DND-41 (cell line): Measurements from ENCODE around the gene DYNLT1.

ENCODE experiments used
- ATAC-seq: fragments of 200-7000 bp; cut with Tn5 transposase; 3 replicates; pipeline ENCODE4 v1.9.1; 2021; ENCODE audit warnings: low read depth; ENCODE audit not compliant: insufficient read depth
- DNase-seq: peaks from one replicate; pipeline ENCODE4 v3.0.0-alpha.2; 2020
- H2AFZ ChIP-seq: 2 replicates; pipeline ENCODE4 v1.6.0; 2012; ENCODE audit warnings: low read depth, low read length
- H3K27ac ChIP-seq: 2 replicates; pipeline ENCODE4 v1.5.1; 2012; ENCODE audit warnings: low read length, inconsistent platforms
- H3K27me3 ChIP-seq: fragments of 200-600 bp; sonication (generic); 2 replicates; pipeline ENCODE4 v1.6.0; 2012; ENCODE audit warnings: low read length, mild to moderate bottlenecking, inconsistent platforms; ENCODE audit not compliant: insufficient read depth, poor library complexity
- H3K36me3 ChIP-seq: 2 replicates; pipeline ENCODE4 v1.5.1; 2012; ENCODE audit warnings: low read length, inconsistent platforms; ENCODE audit not compliant: insufficient read depth
- H3K4me1 ChIP-seq: 2 replicates; pipeline ENCODE4 v1.5.1; 2012; ENCODE audit warnings: mild to moderate bottlenecking, low read length; ENCODE audit not compliant: insufficient read depth
- H3K4me2 ChIP-seq: 2 replicates; pipeline ENCODE4 v1.6.0; 2012; ENCODE audit warnings: mild to moderate bottlenecking, moderate library complexity, low read length, inconsistent platforms; ENCODE audit not compliant: insufficient read depth
- H3K4me3 ChIP-seq, 2 experiments: fragments of 200-600 bp in 1 of 2; shearing (Covaris generic) in 1 of 2; 2 replicates each; pipeline ENCODE4 v1.5.1; 2012 to 2016; ENCODE audit warnings: inconsistent platforms in 2 of 2, low read length in 2 of 2, mild to moderate bottlenecking in 2 of 2, low read depth in 1 of 2, moderate library complexity in 1 of 2
- H3K79me2 ChIP-seq: 2 replicates; pipeline ENCODE4 v1.6.0; 2012; ENCODE audit warnings: low read length, inconsistent platforms; ENCODE audit not compliant: insufficient read depth
- H3K9ac ChIP-seq: 2 replicates; pipeline ENCODE4 v1.6.0; 2012; ENCODE audit warnings: low read depth, mild to moderate bottlenecking, inconsistent platforms, low read length, moderate library complexity
- H3K9me3 ChIP-seq: 2 replicates; pipeline ENCODE4 v1.5.1; 2012; ENCODE audit warnings: low read length, moderate library complexity, mild to moderate bottlenecking, inconsistent platforms; ENCODE audit not compliant: insufficient read depth, severe bottlenecking
- H4K20me1 ChIP-seq: 2 replicates; pipeline ENCODE4 v1.6.0; 2012; ENCODE audit warnings: low read length; ENCODE audit not compliant: insufficient read depth
- EZH2 ChIP-seq: IDR thresholded peaks from 3 replicates; pipeline ENCODE4 v1.6.1; 2012; ENCODE audit warnings: borderline replicate concordance, low read depth, mild to moderate bottlenecking, moderate library complexity, low read length, inconsistent platforms; ENCODE audit not compliant: severe bottlenecking
- TF ChIP-seq, protein P1 (sequence below): IDR thresholded peaks from 2 replicates; pipeline ENCODE4 v1.5.1; 2012; ENCODE audit warnings: borderline replicate concordance, low read length, moderate library complexity, mild to moderate bottlenecking; ENCODE audit not compliant: poor library complexity, severe bottlenecking; ENCODE audit errors: extremely low read depth

The DYNLT1 gene

DNA sequence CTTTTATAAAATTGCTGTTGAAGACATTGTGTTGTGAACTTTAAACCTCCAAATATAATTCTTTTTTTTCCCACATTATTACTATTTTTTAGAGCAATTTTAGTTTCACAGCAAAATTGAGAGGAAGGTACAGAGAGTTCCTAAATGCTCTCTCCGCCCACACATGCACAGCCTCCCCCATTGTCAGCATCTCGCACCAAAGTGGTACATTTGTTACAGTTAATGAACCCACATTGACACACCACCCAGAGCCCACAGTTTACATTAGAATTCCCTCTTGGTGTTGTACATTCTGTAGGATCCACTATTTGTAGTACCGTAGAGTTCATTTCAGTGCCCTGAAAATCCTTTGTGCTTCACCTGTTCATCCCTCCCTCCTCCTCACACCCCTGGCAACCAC, 50.9 kb downstream of the DYNLT1 start:
- Histone ChIP-seq H3K4me2 (no peak overlapping the region), H3K27me3 (no peaks in the 10 kb centered on the region), H3K36me3 (peaks cover 89% of the 10 kb centered on the region), H3K27ac (no peak overlapping the region), H4K20me1 (peaks cover 3% of the 10 kb centered on the region; the same call in 1 of the 2 replicates), H3K4me1 (no peaks in the 10 kb centered on the region), H3K9me3 (no peaks in the 10 kb centered on the region), H3K4me3 (no peak overlapping the region), H3K9ac (no peak overlapping the region), H2AFZ (no peak overlapping the region), H3K79me2 (no peaks in the 10 kb centered on the region)
- DNase-seq (no peak), ATAC-seq (no peak)
- TF ChIP-seq, protein P1, sequence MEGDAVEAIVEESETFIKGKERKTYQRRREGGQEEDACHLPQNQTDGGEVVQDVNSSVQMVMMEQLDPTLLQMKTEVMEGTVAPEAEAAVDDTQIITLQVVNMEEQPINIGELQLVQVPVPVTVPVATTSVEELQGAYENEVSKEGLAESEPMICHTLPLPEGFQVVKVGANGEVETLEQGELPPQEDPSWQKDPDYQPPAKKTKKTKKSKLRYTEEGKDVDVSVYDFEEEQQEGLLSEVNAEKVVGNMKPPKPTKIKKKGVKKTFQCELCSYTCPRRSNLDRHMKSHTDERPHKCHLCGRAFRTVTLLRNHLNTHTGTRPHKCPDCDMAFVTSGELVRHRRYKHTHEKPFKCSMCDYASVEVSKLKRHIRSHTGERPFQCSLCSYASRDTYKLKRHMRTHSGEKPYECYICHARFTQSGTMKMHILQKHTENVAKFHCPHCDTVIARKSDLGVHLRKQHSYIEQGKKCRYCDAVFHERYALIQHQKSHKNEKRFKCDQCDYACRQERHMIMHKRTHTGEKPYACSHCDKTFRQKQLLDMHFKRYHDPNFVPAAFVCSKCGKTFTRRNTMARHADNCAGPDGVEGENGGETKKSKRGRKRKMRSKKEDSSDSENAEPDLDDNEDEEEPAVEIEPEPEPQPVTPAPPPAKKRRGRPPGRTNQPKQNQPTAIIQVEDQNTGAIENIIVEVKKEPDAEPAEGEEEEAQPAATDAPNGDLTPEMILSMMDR: no peak
- no peak for TF ChIP-seq EZH2

DNA sequence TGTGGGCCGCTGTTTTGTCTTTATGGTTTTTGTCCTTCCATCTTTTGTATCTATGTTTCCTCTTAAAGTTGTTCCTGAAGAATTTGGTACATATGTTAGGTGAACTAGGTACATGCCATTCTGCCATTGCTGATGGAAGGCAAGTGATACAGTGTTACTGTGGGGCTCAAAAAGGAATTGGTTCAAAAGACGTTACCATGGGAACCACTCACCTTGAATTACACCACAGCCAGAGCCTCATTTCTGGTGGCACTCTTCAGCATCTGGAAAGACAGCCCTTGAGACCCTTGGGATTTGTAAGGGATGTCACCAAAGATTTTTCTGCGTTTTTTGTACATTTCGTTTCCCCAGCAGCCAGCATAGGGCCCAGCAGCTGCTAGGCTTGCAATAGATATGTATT, 52.7 kb downstream of the DYNLT1 start:
- H3K9ac ChIP-seq: no peak overlapping the region
- no peak overlapping the region for H3K4me3 ChIP-seq
- H3K27me3 ChIP-seq: no peaks in the 10 kb centered on the region
- TF ChIP-seq, protein P1: no peak
- TF ChIP-seq EZH2: no peak
- ATAC-seq: no peak
- no peak overlapping the region for H3K27ac ChIP-seq
- H3K79me2 ChIP-seq: no peaks in the 10 kb centered on the region
- H4K20me1 ChIP-seq: peaks cover 4% of the 10 kb centered on the region; the same call in 1 of the 2 replicates
- peaks cover 91% of the 10 kb centered on the region for H3K36me3 ChIP-seq
- no peaks in the 10 kb centered on the region for H3K4me1 ChIP-seq
- H3K4me2 ChIP-seq: no peak overlapping the region
- no peak for DNase-seq
- no peak overlapping the region for H2AFZ ChIP-seq
- no peaks in the 10 kb centered on the region for H3K9me3 ChIP-seq

DNA sequence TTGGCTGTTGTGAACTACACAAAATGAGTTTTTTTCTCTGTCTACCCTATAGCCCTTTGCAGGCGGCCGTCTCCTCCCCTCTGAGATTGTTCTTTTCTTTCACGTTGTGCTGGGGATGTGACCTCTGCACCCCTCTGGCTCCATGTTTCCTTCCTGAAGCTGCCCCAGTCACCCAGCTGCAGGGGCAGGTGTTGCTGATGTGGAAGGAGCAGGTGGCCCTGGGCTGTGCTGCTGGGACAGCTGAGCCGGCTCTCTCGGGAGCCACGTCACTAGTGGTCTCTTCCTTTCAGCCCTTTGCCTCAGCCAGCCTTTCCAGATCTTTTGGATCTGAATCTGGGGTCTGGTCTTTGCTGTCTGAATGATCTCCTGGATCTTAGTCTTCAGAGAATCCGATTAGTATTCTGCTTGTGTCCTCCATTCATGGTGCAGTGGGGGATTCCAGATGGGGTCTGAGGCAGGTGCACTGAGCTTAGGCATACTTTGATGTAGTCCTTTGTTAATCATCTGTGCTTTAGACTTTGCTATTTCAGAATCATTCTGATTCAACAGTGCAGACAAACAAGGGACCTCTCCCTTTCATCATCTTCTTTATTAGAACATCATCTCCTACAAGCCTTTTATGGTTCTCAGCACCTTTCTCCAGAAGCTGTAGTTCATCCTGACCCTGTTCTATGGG, 53.3 kb downstream of the DYNLT1 start:
- Histone ChIP-seq H3K9ac (no peak overlapping the region), H3K4me2 (no peak overlapping the region), H3K9me3 (no peaks in the 10 kb centered on the region), H3K27ac (no peak overlapping the region), H3K4me1 (no peaks in the 10 kb centered on the region), H3K36me3 (peaks cover 92% of the 10 kb centered on the region), H3K27me3 (no peaks in the 10 kb centered on the region), H4K20me1 (peaks cover 4% of the 10 kb centered on the region; the same call in 1 of the 2 replicates), H3K4me3 (no peak overlapping the region), H3K79me2 (no peaks in the 10 kb centered on the region), H2AFZ (no peak overlapping the region)
- no peak for TF ChIP-seq EZH2
- TF ChIP-seq, protein P1: no peak
- DNase-seq (no peak), ATAC-seq (no peak)
